ENCODE measurements around the gene HOXD8. TPM values are rescaled to one million over a fixed set of nuclear protein-coding genes. Genes with fewer than 3 reads are reported as not detected.

The HOXD8 gene
- total RNA-seq, 1 donor from 2014 or later, result not detected

GRCh38 chr2:176089843-176090395 is 39.6 kb upstream of the HOXD8 start:
- Mint-ChIP-seq H3K27ac (ENCODE audit: unreplicated experiment) (no peak overlapping the region), H3K36me3 (ENCODE audit: low read depth, unreplicated experiment) (peaks cover 5% of the 10 kb centered on the region), H3K9me3 (ENCODE audit: unreplicated experiment) (peaks cover 38% of the 10 kb centered on the region), H3K27me3 (ENCODE audit: low read depth, unreplicated experiment) (peaks cover 92% of the 10 kb centered on the region), H3K4me3 (ENCODE audit: unreplicated experiment) (no peak overlapping the region), H3K4me1 (ENCODE audit: low read depth, unreplicated experiment) (no peaks in the 10 kb centered on the region)
- no peak overlapping the region for H3K4me2 ChIP-seq (ENCODE audit: low read length)
- no peak for FAIRE-seq
- H3K9ac ChIP-seq (ENCODE audit: low read length), result no peak overlapping the region
- no peak for TF ChIP-seq CTCF (IDR thresholded peaks at IDR 0.05; ENCODE audit: insufficient read depth, low read depth, low read length)
- TF ChIP-seq EZH2 (IDR thresholded peaks at IDR 0.05; ENCODE audit: insufficient read depth, low read length), result no peak
- peaks cover 1% of the 10 kb centered on the region for H3K9me3 ChIP-seq (ENCODE audit: insufficient read depth, low read depth, low read length)
- DNase-seq (ENCODE audit: low read depth), result no peak
- no peaks in the 10 kb centered on the region for H3K36me3 ChIP-seq (ENCODE audit: insufficient read depth, low read length)
- H3K4me1 ChIP-seq (ENCODE audit: insufficient read depth, low read length), result no peaks in the 10 kb centered on the region
- H3K79me2 ChIP-seq (ENCODE audit: insufficient read depth, low read length), result no peaks in the 10 kb centered on the region
- no peak overlapping the region for H3K4me3 ChIP-seq (ENCODE audit: insufficient read depth, low read depth, low read length)
- H4K20me1 ChIP-seq (ENCODE audit: insufficient read depth, low read length), result peaks cover 7% of the 10 kb centered on the region
- H2AFZ ChIP-seq (ENCODE audit: low read depth, low read length), result no peak overlapping the region
- no peak overlapping the region for H3K27ac ChIP-seq (ENCODE audit: low read depth, low read length)
- H3K27me3 ChIP-seq (ENCODE audit: insufficient read depth, low read length), result peaks cover 94% of the 10 kb centered on the region

- H3K27ac Mint-ChIP-seq (ENCODE audit: unreplicated experiment), result peak overlapping the region; percentile 4
- TF ChIP-seq CTCF (IDR thresholded peaks at IDR 0.05; ENCODE audit: insufficient read depth, low read depth, low read length), result no peak
- no peak for TF ChIP-seq EZH2 (IDR thresholded peaks at IDR 0.05; ENCODE audit: insufficient read depth, low read length)
- DNase-seq (ENCODE audit: low read depth) (no peak), FAIRE-seq (no peak)
- H3K27me3 Mint-ChIP-seq (ENCODE audit: low read depth, unreplicated experiment), result peaks cover 91% of the 10 kb centered on the region
- Histone ChIP-seq H3K4me1 (ENCODE audit: insufficient read depth, low read length) (no peaks in the 10 kb centered on the region), H3K9ac (ENCODE audit: low read length) (no peak overlapping the region), H3K79me2 (ENCODE audit: insufficient read depth, low read length) (no peaks in the 10 kb centered on the region), H3K36me3 (ENCODE audit: insufficient read depth, low read length) (no peaks in the 10 kb centered on the region), H3K27ac (ENCODE audit: low read depth, low read length) (no peak overlapping the region), H2AFZ (ENCODE audit: low read depth, low read length) (no peak overlapping the region), H4K20me1 (ENCODE audit: insufficient read depth, low read length) (peaks cover 5% of the 10 kb centered on the region), H3K4me2 (ENCODE audit: low read length) (no peak overlapping the region), H3K9me3 (ENCODE audit: insufficient read depth, low read depth, low read length) (no peaks in the 10 kb centered on the region), H3K4me3 (ENCODE audit: insufficient read depth, low read depth, low read length) (no peak overlapping the region), H3K27me3 (ENCODE audit: insufficient read depth, low read length) (peaks cover 94% of the 10 kb centered on the region)
- H3K4me3 Mint-ChIP-seq (ENCODE audit: unreplicated experiment), result no peak overlapping the region
- H3K4me1 Mint-ChIP-seq (ENCODE audit: low read depth, unreplicated experiment), result no peaks in the 10 kb centered on the region
- peaks cover 38% of the 10 kb centered on the region for H3K9me3 Mint-ChIP-seq (ENCODE audit: unreplicated experiment)
- H3K36me3 Mint-ChIP-seq (ENCODE audit: low read depth, unreplicated experiment), result peaks cover 5% of the 10 kb centered on the region
These were observed 38.6 kb upstream of the HOXD8 start for GRCh38 chr2:176090862-176091261.
